DOHH2 (cell line): Measurements from ENCODE around the gene TIMP3.

Experiments
- H3F3A ChIP-seq: fragments of 200-600 bp; sonication (generic), shearing (Covaris generic); 2 replicates; pipeline ENCODE4 v1.6.0; 2016; ENCODE audit warnings: antibody characterized with exemption, mild to moderate bottlenecking; ENCODE audit not compliant: control insufficient read depth, insufficient read depth
- H3K27ac ChIP-seq: fragments of 200-600 bp; sonication (generic); 2 replicates; pipeline ENCODE4 v1.5.1; 2014; ENCODE audit warnings: low read depth, mild to moderate bottlenecking, low read length, moderate library complexity
- H3K27me3 ChIP-seq: fragments of 200-600 bp; sonication (generic); 2 replicates; pipeline ENCODE4 v1.6.1; 2014; ENCODE audit warnings: mild to moderate bottlenecking, low read length, mixed read lengths; ENCODE audit not compliant: control insufficient read depth
- H3K36me3 ChIP-seq: fragments of 200-600 bp; sonication (generic); 2 replicates; pipeline ENCODE4 v1.6.1; 2014; ENCODE audit warnings: mild to moderate bottlenecking, low read length, moderate library complexity, mixed read lengths; ENCODE audit not compliant: control insufficient read depth
- H3K4me1 ChIP-seq: fragments of 200-600 bp; sonication (generic); 2 replicates; pipeline ENCODE4 v1.6.1; 2014; ENCODE audit warnings: mild to moderate bottlenecking, low read length, mixed read lengths; ENCODE audit not compliant: control insufficient read depth
- H3K4me2 ChIP-seq: fragments of 200-600 bp; sonication (generic); 2 replicates; pipeline ENCODE4 v1.6.0; 2014; ENCODE audit warnings: mild to moderate bottlenecking, low read length, moderate library complexity
- H3K4me3 ChIP-seq: fragments of 200-600 bp; sonication (generic); 2 replicates; pipeline ENCODE4 v1.5.1; 2014; ENCODE audit warnings: mild to moderate bottlenecking, low read length, mixed read lengths
- H3K79me2 ChIP-seq: fragments of 200-600 bp; sonication (generic); 2 replicates; pipeline ENCODE4 v1.6.1; 2014; ENCODE audit warnings: mild to moderate bottlenecking, low read length, mixed read lengths; ENCODE audit not compliant: control insufficient read depth
- H3K9me2 ChIP-seq: fragments of 200-600 bp; sonication (generic); replicated peaks from 2 replicates; pipeline ENCODE4 v1.6.1; 2014; ENCODE audit warnings: mild to moderate bottlenecking, low read length, mixed read lengths; ENCODE audit not compliant: control insufficient read depth
- H3K9me3 ChIP-seq: fragments of 200-600 bp; sonication (generic); 2 replicates; pipeline ENCODE4 v1.6.1; 2014; ENCODE audit warnings: antibody characterized with exemption, low read length, mixed read lengths; ENCODE audit not compliant: control insufficient read depth, insufficient read depth
- H4K20me1 ChIP-seq: fragments of 200-600 bp; sonication (generic); 2 replicates; pipeline ENCODE4 v1.6.0; 2014; ENCODE audit warnings: low read depth, mild to moderate bottlenecking, antibody characterized with exemption, low read length, moderate library complexity; ENCODE audit not compliant: control insufficient read depth, insufficient read depth
- EZH2phosphoT487 ChIP-seq: fragments of 200-600 bp; sonication (generic); IDR thresholded peaks from 2 replicates; pipeline ENCODE4 v1.6.1; 2017; ENCODE audit warnings: borderline replicate concordance, mild to moderate bottlenecking, antibody characterized with exemption, low read length, moderate library complexity, mixed read lengths
- TF ChIP-seq, protein P1 (sequence below): fragments of 200-600 bp; sonication (generic); IDR thresholded peaks from one replicate; pipeline ENCODE4 v1.5.1; 2014; ENCODE audit warnings: antibody characterized with exemption, mild to moderate bottlenecking, low read depth, low read length; ENCODE audit not compliant: poor library complexity, severe bottlenecking

Gene TIMP3

GRCh38 chr22:32760396-32760795 is 41.1 kb upstream of the TIMP3 start:
- no peaks in the 10 kb centered on the region for H3K4me1 ChIP-seq
- H3K4me2 ChIP-seq: no peak overlapping the region
- H3K4me3 ChIP-seq: no peak overlapping the region
- no peak overlapping the region for H3K27ac ChIP-seq
- no peak for TF ChIP-seq EZH2phosphoT487
- TF ChIP-seq, protein P1, sequence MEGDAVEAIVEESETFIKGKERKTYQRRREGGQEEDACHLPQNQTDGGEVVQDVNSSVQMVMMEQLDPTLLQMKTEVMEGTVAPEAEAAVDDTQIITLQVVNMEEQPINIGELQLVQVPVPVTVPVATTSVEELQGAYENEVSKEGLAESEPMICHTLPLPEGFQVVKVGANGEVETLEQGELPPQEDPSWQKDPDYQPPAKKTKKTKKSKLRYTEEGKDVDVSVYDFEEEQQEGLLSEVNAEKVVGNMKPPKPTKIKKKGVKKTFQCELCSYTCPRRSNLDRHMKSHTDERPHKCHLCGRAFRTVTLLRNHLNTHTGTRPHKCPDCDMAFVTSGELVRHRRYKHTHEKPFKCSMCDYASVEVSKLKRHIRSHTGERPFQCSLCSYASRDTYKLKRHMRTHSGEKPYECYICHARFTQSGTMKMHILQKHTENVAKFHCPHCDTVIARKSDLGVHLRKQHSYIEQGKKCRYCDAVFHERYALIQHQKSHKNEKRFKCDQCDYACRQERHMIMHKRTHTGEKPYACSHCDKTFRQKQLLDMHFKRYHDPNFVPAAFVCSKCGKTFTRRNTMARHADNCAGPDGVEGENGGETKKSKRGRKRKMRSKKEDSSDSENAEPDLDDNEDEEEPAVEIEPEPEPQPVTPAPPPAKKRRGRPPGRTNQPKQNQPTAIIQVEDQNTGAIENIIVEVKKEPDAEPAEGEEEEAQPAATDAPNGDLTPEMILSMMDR: no peak
- H3F3A ChIP-seq: no peaks in the 10 kb centered on the region
- no peaks in the 10 kb centered on the region for H4K20me1 ChIP-seq
- H3K27me3 ChIP-seq: no peaks in the 10 kb centered on the region
- no peaks in the 10 kb centered on the region for H3K9me2 ChIP-seq
- H3K36me3 ChIP-seq: no peaks in the 10 kb centered on the region
- H3K79me2 ChIP-seq: no peaks in the 10 kb centered on the region
- no peaks in the 10 kb centered on the region for H3K9me3 ChIP-seq

DNA sequence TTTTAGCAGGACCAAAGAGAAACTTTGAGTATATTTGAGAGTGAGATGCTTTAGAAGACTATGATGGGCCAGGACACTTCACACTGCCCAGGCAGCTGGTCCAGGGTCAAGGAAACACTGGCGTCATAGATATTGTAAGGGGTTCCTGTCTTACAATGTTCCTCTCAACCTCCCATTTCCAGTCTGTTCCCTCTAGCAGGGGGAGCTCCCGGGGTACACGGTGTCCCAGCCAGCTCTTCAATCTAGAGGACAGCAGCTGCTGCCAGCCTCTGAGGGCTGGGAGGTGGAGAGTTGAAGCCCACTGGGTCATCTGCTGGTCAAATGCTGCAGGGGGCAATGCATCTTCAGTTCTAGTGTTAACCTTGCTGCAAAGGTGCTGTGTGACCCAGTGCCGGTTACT is 40.7 kb upstream of the TIMP3 start:
- Histone ChIP-seq H3K9me3 (no peaks in the 10 kb centered on the region), H3K79me2 (no peaks in the 10 kb centered on the region), H3K4me1 (no peaks in the 10 kb centered on the region), H3K36me3 (no peaks in the 10 kb centered on the region), H3K27ac (no peak overlapping the region), H3K9me2 (no peaks in the 10 kb centered on the region), H3F3A (no peaks in the 10 kb centered on the region), H3K4me3 (no peak overlapping the region), H3K4me2 (no peak overlapping the region), H4K20me1 (no peaks in the 10 kb centered on the region), H3K27me3 (no peaks in the 10 kb centered on the region)
- TF ChIP-seq, protein P1: no peak
- TF ChIP-seq EZH2phosphoT487: no peak

- Histone ChIP-seq H4K20me1 (no peaks in the 10 kb centered on the region), H3K9me2 (no peaks in the 10 kb centered on the region), H3K9me3 (no peaks in the 10 kb centered on the region), H3K36me3 (no peaks in the 10 kb centered on the region), H3F3A (no peaks in the 10 kb centered on the region), H3K4me3 (no peak overlapping the region), H3K79me2 (no peaks in the 10 kb centered on the region), H3K27me3 (no peaks in the 10 kb centered on the region), H3K4me1 (no peaks in the 10 kb centered on the region), H3K27ac (no peak overlapping the region), H3K4me2 (no peak overlapping the region)
- no peak for TF ChIP-seq EZH2phosphoT487
- TF ChIP-seq, protein P1: no peak
Measured at GRCh38 chr22:32761251-32761903, 40.1 kb upstream of the TIMP3 start.
